ENCODE data around the gene RUVBL2.

DNA sequence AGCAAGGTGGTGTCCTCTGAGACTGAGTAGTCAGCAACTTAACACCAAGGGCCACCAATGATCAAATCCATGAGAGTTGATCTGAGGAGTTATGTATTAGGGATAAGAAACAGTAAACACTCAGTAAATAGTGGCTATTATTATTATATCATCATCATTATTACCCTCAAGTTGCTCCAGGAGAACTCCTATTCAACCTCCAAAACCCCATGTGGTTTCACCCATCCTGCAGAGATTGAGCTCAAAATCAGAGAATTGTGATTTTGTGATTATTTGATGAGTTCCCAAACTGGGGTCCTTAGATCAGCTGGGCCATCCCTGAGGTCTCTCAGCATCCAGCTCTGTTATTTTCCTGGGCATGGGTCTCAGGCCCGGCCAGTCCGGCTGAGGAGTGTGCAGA lies 67.3 kb downstream of the RUVBL2 start:
- no peak for TF ChIP-seq GATA2 (IDR thresholded peaks at IDR 0.05; ENCODE audit: low read depth, low read length)
- TF ChIP-seq GATA3 (IDR thresholded peaks at IDR 0.05; ENCODE audit: low read depth, low read length) = no peak
